Liver (tissue), 9 donors: Measurements from ENCODE around the gene CDT1. TPM values are rescaled to one million over a fixed set of nuclear protein-coding genes. Genes with fewer than 3 reads are reported as not detected.

Experiments
- DNase-seq: peaks from one replicate; pipeline ENCODE4 v3.0.0-alpha.2; 2017; ENCODE audit warnings: low spot score
- H3K27ac ChIP-seq, 2 donors: one replicate each; pipeline ENCODE4 v1.7.0; 2013; ENCODE audit warnings: inconsistent platforms in 2 of 2, low read length in 2 of 2, control low read depth in 1 of 2, low read depth in 1 of 2, mild to moderate bottlenecking in 1 of 2
- H3K27me3 ChIP-seq, 4 donors: one replicate each; pipeline versions ENCODE4 v1.6.1 to v1.7.0; 2013; ENCODE audit warnings: low read length in 3 of 4, inconsistent platforms in 1 of 4, mild to moderate bottlenecking in 1 of 4, moderate library complexity in 1 of 4; ENCODE audit not compliant: control insufficient read depth in 4 of 4, insufficient read depth in 4 of 4
- H3K36me3 ChIP-seq, 4 donors: one replicate each; pipeline versions ENCODE4 v1.6.1 to v1.7.0; 2013; ENCODE audit warnings: low read length in 3 of 4, mild to moderate bottlenecking in 3 of 4, low read depth in 1 of 4, moderate library complexity in 1 of 4; ENCODE audit not compliant: control insufficient read depth in 4 of 4, insufficient read depth in 3 of 4
- H3K4me1 ChIP-seq, 4 donors: one replicate each; pipeline versions ENCODE4 v1.6.1 to v1.7.0; 2013; ENCODE audit warnings: low read length in 3 of 4, mild to moderate bottlenecking in 3 of 4, moderate library complexity in 1 of 4; ENCODE audit not compliant: control insufficient read depth in 4 of 4, insufficient read depth in 4 of 4
- H3K4me3 ChIP-seq, 3 donors: one replicate each; pipeline versions ENCODE4 v1.6.1 to v1.7.0; 2013; ENCODE audit warnings: low read length in 3 of 3, control low read depth in 1 of 3, low read depth in 1 of 3, mild to moderate bottlenecking in 1 of 3
- H3K9ac ChIP-seq, 2 donors: one replicate each; pipeline ENCODE4 v1.7.0; 2013; ENCODE audit warnings: low read length in 2 of 2, mild to moderate bottlenecking in 2 of 2, moderate library complexity in 2 of 2, control low read depth in 1 of 2, low read depth in 1 of 2
- H3K9me3 ChIP-seq, 4 donors: one replicate each; pipeline versions ENCODE4 v1.6.1 to v1.7.0; 2013; ENCODE audit warnings: low read length in 3 of 4; ENCODE audit not compliant: control insufficient read depth in 4 of 4
- EGR1 ChIP-seq, 2 donors: IDR thresholded peaks; 2 replicates each; pipeline ENCODE4 v1.6.1; 2016 to 2018; ENCODE audit warnings: antibody characterized with exemption in 2 of 2, low read depth in 2 of 2
- FOXA1 ChIP-seq: IDR thresholded peaks from 2 replicates; pipeline ENCODE4 v1.6.1; 2016; ENCODE audit warnings: antibody characterized with exemption
- FOXA2 ChIP-seq: IDR thresholded peaks from 2 replicates; pipeline ENCODE4 v1.6.1; 2016; ENCODE audit warnings: antibody characterized with exemption
- GABPA ChIP-seq, 2 donors: IDR thresholded peaks in 1 of 2; conservative IDR thresholded peaks in 1 of 2; 2 replicates each; pipeline ENCODE4 v1.6.1; 2016; ENCODE audit warnings: antibody characterized with exemption in 2 of 2, mild to moderate bottlenecking in 1 of 2, moderate library complexity in 1 of 2
- HNF4A ChIP-seq, 2 donors: conservative IDR thresholded peaks; 2 replicates each; pipeline ENCODE4 v1.6.1; 2016; ENCODE audit warnings: antibody characterized with exemption in 2 of 2, mild to moderate bottlenecking in 2 of 2
- HNF4G ChIP-seq: IDR thresholded peaks from 2 replicates; pipeline ENCODE4 v1.6.1; 2016; ENCODE audit warnings: antibody characterized with exemption
- JUND ChIP-seq, 2 donors: IDR thresholded peaks; 2 replicates each; pipeline ENCODE4 v1.6.1; 2016; ENCODE audit warnings: antibody characterized with exemption in 2 of 2
- MAX ChIP-seq: IDR thresholded peaks from 2 replicates; pipeline ENCODE4 v1.6.1; 2016; ENCODE audit warnings: antibody characterized with exemption
- NR2F2 ChIP-seq: IDR thresholded peaks from 2 replicates; pipeline ENCODE4 v1.6.1; 2016; ENCODE audit warnings: antibody characterized with exemption
- RAD21 ChIP-seq, 2 donors: IDR thresholded peaks; 2 replicates each; pipeline ENCODE4 v1.6.1; 2016; ENCODE audit warnings: antibody characterized with exemption in 2 of 2, mild to moderate bottlenecking in 2 of 2
- REST ChIP-seq: IDR thresholded peaks from 2 replicates; pipeline ENCODE4 v1.6.1; 2016; ENCODE audit warnings: antibody characterized with exemption, mild to moderate bottlenecking
- RXRA ChIP-seq, 2 donors: IDR thresholded peaks; 2 replicates each; pipeline ENCODE4 v1.6.1; 2017 to 2018; ENCODE audit warnings: antibody characterized with exemption in 2 of 2, mild to moderate bottlenecking in 1 of 2
- SP1 ChIP-seq: IDR thresholded peaks from 2 replicates; pipeline ENCODE4 v1.6.1; 2018; ENCODE audit warnings: antibody characterized with exemption, mild to moderate bottlenecking
- TAF1 ChIP-seq: conservative IDR thresholded peaks from 2 replicates; pipeline ENCODE4 v1.6.1; 2016; ENCODE audit warnings: antibody characterized with exemption, mild to moderate bottlenecking
- WGBS: extraction: QIAGEN DNeasy Blood & Tissue Kit; methylation state at CpG from one replicate; pipeline ENCODE4 v1.1.7; 2013; 5-methylcytosine and 5-hydroxymethylcytosine counted together
- polyA plus RNA-seq, 2 donors: library from polyadenylated mRNA; stranded (reverse) in 1 of 2; unstranded in 1 of 2; fragments of 200-250 nt in 1 of 2; fragments of >200 nt in 1 of 2; fragmentation: Nextera tagmentation in 1 of 2; extraction: Ambion mirVana in 1 of 2; gene quantifications; one replicate each; pipeline versions ENCODE4 v1.2.1 to v1.2.3, GENCODE V29; 2013 to 2015
- total RNA-seq, 2 donors: library from RNA; depleted of rRNA; stranded (reverse); fragments of >200 nt; gene quantifications; one replicate each; pipeline ENCODE4 v1.2.3, GENCODE V29; 2014
- TF ChIP-seq, protein P1 (sequence below): IDR thresholded peaks from 2 replicates; pipeline ENCODE4 v1.6.1; 2016; ENCODE audit warnings: antibody characterized with exemption
- donor health status: healthy.
- donor health status: healthy.
- donor health status: healthy.
- donor health status: healthy.
- donor health status: healthy.

CDT1 gene
- total and polyA plus RNA-seq, 4 donors: 0.08 to 37.6 (median 0.93) TPM

DNA sequence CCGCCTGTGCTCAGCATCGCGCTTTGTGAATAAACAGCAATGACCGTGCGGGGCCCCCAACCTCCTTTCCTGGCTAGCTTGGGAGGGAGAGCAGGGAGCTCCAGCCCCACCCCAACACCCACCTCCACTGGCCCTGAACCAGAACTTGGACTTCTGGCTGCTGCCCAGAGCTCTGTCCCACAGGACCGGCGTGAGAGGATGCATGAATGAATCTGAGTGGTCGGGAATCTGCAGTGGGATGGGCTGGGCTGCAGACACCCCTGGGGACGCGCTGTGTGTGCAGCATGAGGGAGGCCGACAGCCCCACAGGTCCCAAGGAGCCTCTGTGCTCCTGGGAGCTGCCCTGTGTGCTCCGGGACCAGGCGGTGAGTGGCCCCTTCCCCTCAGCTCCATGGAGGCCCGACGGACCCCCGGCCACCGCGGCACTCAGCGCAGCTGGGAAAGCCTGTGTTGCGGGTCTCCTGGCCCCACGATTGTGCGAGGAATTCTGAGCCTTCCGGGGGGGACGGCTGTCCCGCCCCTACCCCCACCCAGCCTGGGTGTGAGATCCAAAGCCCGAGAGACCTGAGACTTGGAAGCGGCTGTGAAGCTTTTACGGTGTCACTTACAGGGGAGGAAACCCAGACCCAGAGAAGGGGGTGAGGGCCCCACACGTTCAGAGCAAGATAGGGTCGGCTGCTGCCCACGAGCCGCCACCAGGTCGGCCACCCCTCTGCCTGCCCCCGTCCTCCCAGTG is 24.0 kb upstream of the CDT1 start:
- H3K9ac ChIP-seq: no peak overlapping the region
- no peak overlapping the region for H3K27ac ChIP-seq
- H3K36me3 ChIP-seq: no peaks in the 10 kb centered on the region
- no peak for DNase-seq
- H3K27me3 ChIP-seq: no peaks in the 10 kb centered on the region
- H3K4me3 ChIP-seq: no peak overlapping the region
- no peaks in the 10 kb centered on the region for H3K9me3 ChIP-seq
- 77% methylated on average over 34 of the region's 34 CpGs for WGBS
- peaks cover 13 to 53% (median 32%) of the 10 kb centered on the region in 4 donors for H3K4me1 ChIP-seq
- no peak for TF ChIP-seq GABPA (IDR thresholded peaks at IDR 0.05 in 1 of 2, conservative IDR thresholded peaks at IDR 0.05 in 1 of 2)
- TF ChIP-seq EGR1 (IDR thresholded peaks at IDR 0.05; ENCODE audit: low read depth in 2 of 2): no peak
- no peak for TF ChIP-seq FOXA2
- TF ChIP-seq HNF4G: no peak
- no peak for TF ChIP-seq HNF4A (conservative IDR thresholded peaks at IDR 0.05)
- no peak for TF ChIP-seq RXRA (IDR thresholded peaks at IDR 0.05)
- TF ChIP-seq NR2F2: no peak
- TF ChIP-seq SP1: no peak
- TF ChIP-seq FOXA1: no peak

DNA sequence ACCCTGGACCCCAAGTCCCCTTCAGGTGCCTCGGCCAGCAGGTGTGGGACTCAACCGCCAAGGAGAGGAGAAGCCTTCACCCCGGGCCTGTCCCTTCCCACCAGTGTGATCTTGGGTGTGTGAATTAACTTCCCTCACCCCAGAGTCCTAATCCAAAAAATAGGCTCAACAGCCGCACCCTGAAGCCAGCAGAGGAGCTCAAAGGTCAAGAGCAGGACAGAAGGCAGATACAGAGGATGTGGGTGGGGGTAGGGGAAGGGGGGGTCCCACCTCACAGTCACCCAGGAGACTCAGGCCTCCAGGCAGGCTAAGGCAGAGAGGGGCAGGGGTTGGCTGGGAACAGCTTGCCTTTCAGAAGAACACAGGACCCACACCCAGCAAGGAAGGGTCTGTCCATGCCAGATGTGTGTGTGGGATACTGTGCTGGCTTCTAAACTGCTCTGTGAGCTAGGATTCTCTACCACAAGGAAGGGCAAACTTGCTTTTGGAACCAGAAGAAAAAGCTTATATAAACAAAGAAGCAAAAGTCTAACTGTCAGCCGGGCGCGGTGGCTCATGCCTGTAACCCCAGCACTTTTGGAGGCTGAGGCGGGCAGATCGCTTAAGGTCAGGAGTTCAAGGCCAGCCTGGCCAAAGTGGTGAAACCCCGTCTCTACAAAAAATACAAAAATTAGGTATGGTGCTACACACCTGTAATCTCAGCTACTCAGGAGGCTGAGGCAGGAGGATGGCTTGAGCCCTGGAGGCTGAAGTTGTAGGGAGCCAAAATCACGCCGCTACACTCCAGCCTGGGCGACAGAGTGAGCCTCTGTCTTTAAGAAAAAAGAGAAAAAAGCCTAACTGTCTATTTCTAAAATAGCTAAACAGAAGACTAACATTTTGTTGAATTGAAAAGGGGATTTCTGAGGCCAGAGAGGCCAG is 23.2 kb upstream of the CDT1 start:
- no peaks in the 10 kb centered on the region for H3K9me3 ChIP-seq
- H3K36me3 ChIP-seq: no peaks in the 10 kb centered on the region
- H3K9ac ChIP-seq: no peak overlapping the region
- DNase-seq: no peak
- peaks cover 13 to 52% (median 32%) of the 10 kb centered on the region in 4 donors for H3K4me1 ChIP-seq
- H3K27me3 ChIP-seq: no peaks in the 10 kb centered on the region
- 43% methylated on average over 13 of the region's 13 CpGs for WGBS
- H3K27ac ChIP-seq: peak overlapping the region in 1 of 2 donors; percentile 10
- TF ChIP-seq RAD21 (IDR thresholded peaks at IDR 0.05): no peak
- no peak for TF ChIP-seq FOXA2
- TF ChIP-seq, protein P1, sequence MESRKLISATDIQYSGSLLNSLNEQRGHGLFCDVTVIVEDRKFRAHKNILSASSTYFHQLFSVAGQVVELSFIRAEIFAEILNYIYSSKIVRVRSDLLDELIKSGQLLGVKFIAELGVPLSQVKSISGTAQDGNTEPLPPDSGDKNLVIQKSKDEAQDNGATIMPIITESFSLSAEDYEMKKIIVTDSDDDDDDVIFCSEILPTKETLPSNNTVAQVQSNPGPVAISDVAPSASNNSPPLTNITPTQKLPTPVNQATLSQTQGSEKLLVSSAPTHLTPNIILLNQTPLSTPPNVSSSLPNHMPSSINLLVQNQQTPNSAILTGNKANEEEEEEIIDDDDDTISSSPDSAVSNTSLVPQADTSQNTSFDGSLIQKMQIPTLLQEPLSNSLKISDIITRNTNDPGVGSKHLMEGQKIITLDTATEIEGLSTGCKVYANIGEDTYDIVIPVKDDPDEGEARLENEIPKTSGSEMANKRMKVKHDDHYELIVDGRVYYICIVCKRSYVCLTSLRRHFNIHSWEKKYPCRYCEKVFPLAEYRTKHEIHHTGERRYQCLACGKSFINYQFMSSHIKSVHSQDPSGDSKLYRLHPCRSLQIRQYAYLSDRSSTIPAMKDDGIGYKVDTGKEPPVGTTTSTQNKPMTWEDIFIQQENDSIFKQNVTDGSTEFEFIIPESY: no peak
- TF ChIP-seq RXRA (IDR thresholded peaks at IDR 0.05): peak in 1 of 2 donors; percentile 31
- no peak for TF ChIP-seq HNF4G
- TF ChIP-seq JUND (IDR thresholded peaks at IDR 0.05): no peak
- TF ChIP-seq REST: no peak
- TF ChIP-seq NR2F2: peak; percentile 40
- TF ChIP-seq HNF4A (conservative IDR thresholded peaks at IDR 0.05): no peak
- no peak for TF ChIP-seq MAX
- TF ChIP-seq TAF1: no peak
- no peak for TF ChIP-seq GABPA (IDR thresholded peaks at IDR 0.05 in 1 of 2, conservative IDR thresholded peaks at IDR 0.05 in 1 of 2)
- no peak overlapping the region for H3K4me3 ChIP-seq
